ENCODE results near the gene CELSR1. TPM values are rescaled to one million over a fixed set of nuclear protein-coding genes. Genes with fewer than 3 reads are reported as not detected.

CELSR1 gene
- total RNA-seq, 1 experiment from 2014 or later = 37.6 TPM

DNA sequence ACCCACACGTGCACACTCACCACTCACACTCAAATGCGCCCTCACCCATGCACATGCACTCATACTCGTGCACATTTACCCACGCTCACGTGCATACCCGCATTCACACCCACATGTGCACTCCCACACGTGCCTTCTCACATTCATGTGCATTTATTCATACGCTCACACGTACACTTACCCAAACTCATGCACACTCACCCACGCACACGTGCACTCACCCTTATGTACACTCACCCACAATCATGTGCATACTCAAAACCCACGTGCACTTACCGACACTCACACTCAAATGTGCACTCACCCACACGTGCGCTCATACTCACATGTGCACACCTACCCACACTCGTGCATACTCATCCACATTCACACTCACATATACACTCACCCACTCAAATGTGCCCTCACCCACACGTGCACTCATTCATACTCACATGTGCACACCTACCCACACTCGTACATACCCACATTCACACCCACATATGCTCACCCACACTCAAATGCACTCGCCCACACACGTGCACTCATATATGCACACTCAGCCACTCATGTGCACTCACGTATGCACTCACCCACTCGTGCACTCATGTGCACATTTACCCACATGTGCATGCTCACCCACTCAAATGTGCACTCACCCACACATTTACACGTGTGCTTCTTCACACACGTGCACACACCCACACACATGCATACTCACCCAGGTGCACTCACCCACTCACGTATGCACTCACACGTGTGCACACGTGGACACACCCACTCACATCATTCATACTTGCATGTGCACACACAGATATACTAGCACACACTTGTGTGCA lies 117.5 kb downstream of the CELSR1 start:
- Histone ChIP-seq H2AFZ (no peak overlapping the region), H3K36me3 (ENCODE audit: low read depth) (no peaks in the 10 kb centered on the region), H3K9me2 (ENCODE audit: insufficient read depth) (no peaks in the 10 kb centered on the region), H4K20me1 (ENCODE audit: insufficient read depth) (no peaks in the 10 kb centered on the region), H3K9me3 (ENCODE audit: insufficient read depth, low read depth) (no peaks in the 10 kb centered on the region), H3F3A (ENCODE audit: insufficient read depth, low read depth) (peaks cover 15% of the 10 kb centered on the region), H3K27me3 (ENCODE audit: insufficient read depth, low read depth) (no peaks in the 10 kb centered on the region), H3K4me3 (no peak overlapping the region), H3K27ac (no peak overlapping the region), H3K4me1 (replicated peaks; ENCODE audit: insufficient read depth) (peaks cover 9% of the 10 kb centered on the region), H3K79me2 (ENCODE audit: low read depth) (no peaks in the 10 kb centered on the region), H3K4me2 (no peak overlapping the region)
- intact Hi-C loops (cut with micrococcal nuclease; ENCODE audit: unreplicated experiment) = no loop called here
- no TSS peak for BruUV-seq (replicated peaks)
- POLR2A ChIA-PET (ENCODE audit: unreplicated experiment) = no interaction called here
- TF ChIP-seq, protein P1, sequence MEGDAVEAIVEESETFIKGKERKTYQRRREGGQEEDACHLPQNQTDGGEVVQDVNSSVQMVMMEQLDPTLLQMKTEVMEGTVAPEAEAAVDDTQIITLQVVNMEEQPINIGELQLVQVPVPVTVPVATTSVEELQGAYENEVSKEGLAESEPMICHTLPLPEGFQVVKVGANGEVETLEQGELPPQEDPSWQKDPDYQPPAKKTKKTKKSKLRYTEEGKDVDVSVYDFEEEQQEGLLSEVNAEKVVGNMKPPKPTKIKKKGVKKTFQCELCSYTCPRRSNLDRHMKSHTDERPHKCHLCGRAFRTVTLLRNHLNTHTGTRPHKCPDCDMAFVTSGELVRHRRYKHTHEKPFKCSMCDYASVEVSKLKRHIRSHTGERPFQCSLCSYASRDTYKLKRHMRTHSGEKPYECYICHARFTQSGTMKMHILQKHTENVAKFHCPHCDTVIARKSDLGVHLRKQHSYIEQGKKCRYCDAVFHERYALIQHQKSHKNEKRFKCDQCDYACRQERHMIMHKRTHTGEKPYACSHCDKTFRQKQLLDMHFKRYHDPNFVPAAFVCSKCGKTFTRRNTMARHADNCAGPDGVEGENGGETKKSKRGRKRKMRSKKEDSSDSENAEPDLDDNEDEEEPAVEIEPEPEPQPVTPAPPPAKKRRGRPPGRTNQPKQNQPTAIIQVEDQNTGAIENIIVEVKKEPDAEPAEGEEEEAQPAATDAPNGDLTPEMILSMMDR (conservative IDR thresholded peaks at IDR 0.05) = no peak
- no peak for TF ChIP-seq EZH2 (IDR thresholded peaks at IDR 0.05; ENCODE audit: low read depth)
- CTCF ChIA-PET = no interaction called here
- DNase-seq = no peak

DNA sequence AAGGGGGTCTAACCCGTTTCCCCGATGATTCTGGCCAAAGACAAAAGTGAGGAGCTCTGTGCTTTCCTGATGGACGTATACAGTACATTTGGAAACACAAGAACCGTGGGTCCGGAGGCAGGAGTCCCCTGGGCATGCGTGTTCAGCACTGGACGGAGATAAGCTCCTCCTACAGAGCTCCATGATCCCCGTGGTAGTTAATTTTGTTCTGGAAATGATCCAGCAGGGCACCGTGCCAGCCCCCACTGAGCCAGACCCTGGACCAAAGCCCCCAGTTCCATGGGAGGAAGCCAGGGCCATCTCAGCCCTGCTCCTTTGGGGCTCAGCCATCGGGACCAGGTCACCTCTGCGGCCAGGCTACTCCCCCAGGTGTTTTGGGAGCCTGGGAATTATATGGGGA lies 118.6 kb downstream of the CELSR1 start:
- H3K27ac ChIP-seq = no peak overlapping the region
- no peak overlapping the region for H3K4me3 ChIP-seq
- no peaks in the 10 kb centered on the region for H4K20me1 ChIP-seq (ENCODE audit: insufficient read depth)
- no peaks in the 10 kb centered on the region for H3K4me1 ChIP-seq (replicated peaks; ENCODE audit: insufficient read depth)
- intact Hi-C loops (cut with micrococcal nuclease; ENCODE audit: unreplicated experiment) = no loop called here
- H3K36me3 ChIP-seq (ENCODE audit: low read depth) = no peaks in the 10 kb centered on the region
- ChIA-PET POLR2A (ENCODE audit: unreplicated experiment) (no interaction called here), CTCF (no interaction called here)
- BruUV-seq (replicated peaks) = no TSS peak
- peaks cover 8% of the 10 kb centered on the region; the same call in 1 of the 2 replicates for H3F3A ChIP-seq (ENCODE audit: insufficient read depth, low read depth)
- no peak overlapping the region for H2AFZ ChIP-seq
- TF ChIP-seq, protein P1 (conservative IDR thresholded peaks at IDR 0.05) = no peak
- no peak for TF ChIP-seq EZH2 (IDR thresholded peaks at IDR 0.05; ENCODE audit: low read depth)
- H3K27me3 ChIP-seq (ENCODE audit: insufficient read depth, low read depth) = no peaks in the 10 kb centered on the region
- H3K4me2 ChIP-seq = no peak overlapping the region
- no peaks in the 10 kb centered on the region for H3K9me3 ChIP-seq (ENCODE audit: insufficient read depth, low read depth)
- H3K9me2 ChIP-seq (ENCODE audit: insufficient read depth) = no peaks in the 10 kb centered on the region
- no peaks in the 10 kb centered on the region for H3K79me2 ChIP-seq (ENCODE audit: low read depth)
- DNase-seq = no peak

DNA sequence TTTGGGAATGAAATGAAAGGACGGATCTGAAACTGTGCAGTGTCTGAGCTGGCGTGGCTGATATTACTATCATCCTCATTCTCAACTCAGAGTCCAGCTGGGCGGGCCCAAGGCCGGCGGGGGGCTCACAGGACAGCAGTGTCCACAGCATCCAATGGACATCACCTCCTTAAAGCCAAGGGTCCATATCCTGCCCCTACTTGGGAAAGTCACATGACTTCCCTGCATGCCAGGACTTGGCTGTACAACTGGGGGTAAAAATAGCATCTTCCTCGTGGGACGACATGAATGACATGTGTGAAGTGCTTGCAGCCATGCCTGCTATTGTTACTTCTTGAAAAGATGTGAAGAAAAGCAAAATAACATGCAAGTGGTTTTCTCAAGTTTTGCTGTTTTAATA lies 119.7 kb downstream of the CELSR1 start:
- H3K9me2 ChIP-seq (ENCODE audit: insufficient read depth) = no peaks in the 10 kb centered on the region
- ChIA-PET CTCF (no interaction called here), POLR2A (ENCODE audit: unreplicated experiment) (no interaction called here)
- no peak overlapping the region for H2AFZ ChIP-seq
- no peaks in the 10 kb centered on the region for H3K27me3 ChIP-seq (ENCODE audit: insufficient read depth, low read depth)
- no peak overlapping the region for H3K4me3 ChIP-seq
- no peak overlapping the region for H3K27ac ChIP-seq
- H4K20me1 ChIP-seq (ENCODE audit: insufficient read depth) = no peaks in the 10 kb centered on the region
- no peak overlapping the region for H3K4me2 ChIP-seq
- no peak for TF ChIP-seq EZH2 (IDR thresholded peaks at IDR 0.05; ENCODE audit: low read depth)
- TF ChIP-seq, protein P1 (conservative IDR thresholded peaks at IDR 0.05) = no peak
- DNase-seq = no peak
- H3K36me3 ChIP-seq (ENCODE audit: low read depth) = no peaks in the 10 kb centered on the region
- no peaks in the 10 kb centered on the region for H3K4me1 ChIP-seq (replicated peaks; ENCODE audit: insufficient read depth)
- no peaks in the 10 kb centered on the region for H3K9me3 ChIP-seq (ENCODE audit: insufficient read depth, low read depth)
- H3F3A ChIP-seq (ENCODE audit: insufficient read depth, low read depth) = peaks cover 8% of the 10 kb centered on the region; the same call in 1 of the 2 replicates
- H3K79me2 ChIP-seq (ENCODE audit: low read depth) = no peaks in the 10 kb centered on the region
- intact Hi-C loops (cut with micrococcal nuclease; ENCODE audit: unreplicated experiment) = no loop called here
- no TSS peak for BruUV-seq (replicated peaks)
